Measurements from ENCODE around the gene MAS1. TPM values are rescaled to one million over a fixed set of nuclear protein-coding genes. Genes with fewer than 3 reads are reported as not detected.

Gene MAS1
- total and polyA plus RNA-seq, 10 of the 15 experiments (the other 5 are each of a cell fraction or from before 2014, with no cell fraction given) = under 0.01 to 0.08 TPM; not detected in 8

DNA sequence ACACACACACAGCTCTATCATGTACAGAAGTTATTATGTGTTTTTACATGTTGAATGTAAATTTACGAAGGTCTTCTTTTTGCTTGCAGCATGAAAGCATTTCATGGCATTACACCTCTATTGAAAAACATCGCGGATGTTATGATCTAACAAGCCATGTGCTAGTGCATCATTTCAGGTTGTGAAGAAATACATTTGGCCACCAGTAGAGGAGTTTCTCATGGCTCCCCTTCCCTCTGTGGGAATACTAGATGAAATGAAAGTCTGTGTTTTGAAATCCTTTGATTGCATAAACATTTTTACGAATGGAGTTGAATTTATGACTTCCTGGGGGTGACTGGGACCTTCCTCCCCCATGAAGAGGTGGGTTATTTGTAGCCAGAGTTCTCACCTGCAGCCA, 17.7 kb downstream of the MAS1 start:
- no peak for FAIRE-seq
- SMC1A ChIA-PET (ENCODE audit: uncharacterized antibody, unreplicated experiment) = no interaction called here
- Histone ChIP-seq H3K9ac (ENCODE audit: control insufficient read depth, insufficient read depth, low read length) (no peak overlapping the region), H3K9me3 (replicated peaks; ENCODE audit: control insufficient read depth, insufficient read depth, low read length) (no peaks in the 10 kb centered on the region; the same call in 1 of the 3 replicates), H3K36me3 (ENCODE audit: control insufficient read depth in 2 of 2, insufficient read depth in 2 of 2, low read length in 1 of 2) (no peaks in the 10 kb centered on the region), H4K20me1 (ENCODE audit: control insufficient read depth, insufficient read depth) (no peaks in the 10 kb centered on the region), H3K4me2 (ENCODE audit: control insufficient read depth, insufficient read depth) (no peak overlapping the region), H3K4me1 (ENCODE audit: control insufficient read depth, insufficient read depth, low read length) (peaks cover 15% of the 10 kb centered on the region), H3K27ac (ENCODE audit: control insufficient read depth, insufficient read depth) (no peak overlapping the region), H3K4me3 (no peak overlapping the region), H3K27me3 (replicated peaks in 1 of 2; ENCODE audit: control insufficient read depth in 2 of 2, insufficient read depth in 2 of 2, low read length in 1 of 2) (no peaks in the 10 kb centered on the region; a peak in 1 of 4 replicates), H3K79me2 (ENCODE audit: control insufficient read depth, insufficient read depth, low read length) (no peaks in the 10 kb centered on the region), H2AFZ (ENCODE audit: control insufficient read depth, low read depth, low read length) (no peak overlapping the region)
- POLR2A ChIA-PET = no interaction called here
- no peak for DNase-seq (ENCODE audit: low read depth, low spot score)
- WGBS (ENCODE audit: insufficient coverage, insufficient replicate concordance, low lambda C conversion rate, missing lambda C conversion rate) = 50% methylated on average over 4 of the region's 4 CpGs
- intact Hi-C loops (cut with micrococcal nuclease; ENCODE audit: unreplicated experiment) = no loop called here
- TF ChIP-seq PAX8 (IDR thresholded peaks at IDR 0.05) (no peak), MEF2B (IDR thresholded peaks at IDR 0.05; ENCODE audit: partially characterized antibody, poor library complexity, severe bottlenecking) (no peak), EED (IDR thresholded peaks at IDR 0.05; ENCODE audit: low read depth) (no peak), HDGF (IDR thresholded peaks at IDR 0.05) (no peak), BCL11A (IDR thresholded peaks at IDR 0.05; ENCODE audit: low read depth, low read length) (no peak)
- no TSS peak for BruUV-seq (replicated peaks)
- ATAC-seq = no peak
- in situ Hi-C loops (cut with MboI) = no loop called here
- RAD21 ChIA-PET (ENCODE audit: unreplicated experiment) = no interaction called here
- CTCF ChIA-PET = interaction anchor here (0.6 kb wide), 1 partner anchor 17 kb away, joined by 3 read pairs; no protein-coding TSS in a partner anchor

DNA sequence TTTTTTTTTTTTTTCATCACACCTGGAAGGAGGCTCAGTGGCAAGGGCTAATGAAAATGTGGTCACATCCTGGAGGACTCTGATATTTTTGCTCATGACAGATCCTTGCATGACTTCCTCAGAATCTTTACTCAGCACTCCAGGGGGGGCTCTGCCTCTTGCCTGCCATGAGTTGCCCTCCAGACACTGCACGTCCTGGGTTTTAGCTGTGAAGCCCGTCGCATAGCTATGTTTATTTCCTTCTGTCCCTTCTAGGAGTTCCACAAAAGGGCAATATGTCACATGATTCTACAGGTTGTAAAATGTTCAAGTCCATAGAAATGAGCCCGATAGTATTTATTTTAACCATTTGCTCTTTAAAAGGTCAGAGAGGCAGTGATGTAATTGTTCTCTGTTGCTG, 18.2 kb downstream of the MAS1 start:
- ATAC-seq (no peak), FAIRE-seq (no peak), DNase-seq (ENCODE audit: low read depth, low spot score) (no peak)
- POLR2A ChIA-PET = no interaction called here
- BruUV-seq (replicated peaks) = no TSS peak
- CTCF ChIA-PET = interaction anchor here (0.6 kb wide), 1 partner anchor 16 kb away, joined by 3 read pairs; no protein-coding TSS in a partner anchor
- H3K36me3 ChIP-seq (ENCODE audit: control insufficient read depth in 2 of 2, insufficient read depth in 2 of 2, low read length in 1 of 2) = no peaks in the 10 kb centered on the region
- no peak overlapping the region for H3K4me2 ChIP-seq (ENCODE audit: control insufficient read depth, insufficient read depth)
- WGBS (ENCODE audit: insufficient coverage, insufficient replicate concordance, low lambda C conversion rate, missing lambda C conversion rate) = 58% methylated on average over 4 of the region's 4 CpGs
- H3K9me3 ChIP-seq (replicated peaks; ENCODE audit: control insufficient read depth, insufficient read depth, low read length) = no peaks in the 10 kb centered on the region; the same call in 1 of the 3 replicates
- H3K4me1 ChIP-seq (ENCODE audit: control insufficient read depth, insufficient read depth, low read length) = peaks cover 14% of the 10 kb centered on the region
- H4K20me1 ChIP-seq (ENCODE audit: control insufficient read depth, insufficient read depth) = no peaks in the 10 kb centered on the region
- H3K79me2 ChIP-seq (ENCODE audit: control insufficient read depth, insufficient read depth, low read length) = no peaks in the 10 kb centered on the region
- no peak overlapping the region for H3K27ac ChIP-seq (ENCODE audit: control insufficient read depth, insufficient read depth)
- SMC1A ChIA-PET (ENCODE audit: uncharacterized antibody, unreplicated experiment) = no interaction called here
- no peak overlapping the region for H2AFZ ChIP-seq (ENCODE audit: control insufficient read depth, low read depth, low read length)
- TF ChIP-seq TARDBP (IDR thresholded peaks at IDR 0.05; ENCODE audit: borderline replicate concordance) = no peak
- no peak for TF ChIP-seq SIX5 (IDR thresholded peaks at IDR 0.05; ENCODE audit: low read depth, low read length, severe bottlenecking)
- TF ChIP-seq RFX5 (IDR thresholded peaks at IDR 0.05; ENCODE audit: low read depth, low read length) = no peak
- no peak for TF ChIP-seq MXI1 (IDR thresholded peaks at IDR 0.05; ENCODE audit: low read depth, low read length)
- no peak for TF ChIP-seq RAD21 (IDR thresholded peaks at IDR 0.05; ENCODE audit: insufficient read depth, low read depth, low read length)
- TF ChIP-seq JUNB (IDR thresholded peaks at IDR 0.05) = no peak
- no peak for TF ChIP-seq ATF7 (IDR thresholded peaks at IDR 0.05; ENCODE audit: low read depth)
- no peak for TF ChIP-seq ATF2 (IDR thresholded peaks at IDR 0.05; ENCODE audit: low read length)
- TF ChIP-seq DPF2 (IDR thresholded peaks at IDR 0.05) = no peak
- no peak for TF ChIP-seq IRF3 (IDR thresholded peaks at IDR 0.05)
- no peak for TF ChIP-seq EGR1 (IDR thresholded peaks at IDR 0.05; ENCODE audit: borderline replicate concordance in 1 of 2, low read depth in 2 of 2, low read length in 2 of 2)
- no peak for TF ChIP-seq EED (IDR thresholded peaks at IDR 0.05; ENCODE audit: low read depth)
- no peak for TF ChIP-seq PML (IDR thresholded peaks at IDR 0.05; ENCODE audit: low read length)
- no peak for TF ChIP-seq ZNF207 (IDR thresholded peaks at IDR 0.05; ENCODE audit: borderline replicate concordance)
- RAD21 ChIA-PET (ENCODE audit: unreplicated experiment) = no interaction called here
- in situ Hi-C loops (cut with MboI) (no loop called here), intact Hi-C loops (cut with micrococcal nuclease; ENCODE audit: unreplicated experiment) (no loop called here)
- H3K9ac ChIP-seq (ENCODE audit: control insufficient read depth, insufficient read depth, low read length) = no peak overlapping the region
- H3K27me3 ChIP-seq (replicated peaks in 1 of 2; ENCODE audit: control insufficient read depth in 2 of 2, insufficient read depth in 2 of 2, low read length in 1 of 2) = no peaks in the 10 kb centered on the region; a peak in 1 of 4 replicates
- no peak overlapping the region for H3K4me3 ChIP-seq

Data from GM12878 (cell line).